MM.1S (cell line): Measurements from ENCODE around the gene RAB23.

ENCODE experiments used
- DNase-seq: peaks from one replicate; pipeline ENCODE4 v3.0.0-alpha.2; 2015
- H2AFZ ChIP-seq: fragments of 300-600 bp; sonication (generic); 2 replicates; pipeline ENCODE4 v1.6.0; 2016; ENCODE audit warnings: antibody characterized with exemption, low read length
- H3F3A ChIP-seq: fragments of 300-600 bp; sonication (generic); 2 replicates; pipeline ENCODE4 v1.6.1; 2016; ENCODE audit warnings: mild to moderate bottlenecking, antibody characterized with exemption, low read length, moderate library complexity, mixed read lengths; ENCODE audit not compliant: insufficient read depth
- H3K27ac ChIP-seq: fragments of 300-600 bp; sonication (generic); 2 replicates; pipeline ENCODE4 v1.5.1; 2016; ENCODE audit warnings: mild to moderate bottlenecking, low read length
- H3K27me3 ChIP-seq: fragments of 300-600 bp; sonication (generic); replicated peaks from 2 replicates; pipeline ENCODE4 v1.6.0; 2016; ENCODE audit warnings: low read length; ENCODE audit not compliant: insufficient read depth
- H3K36me3 ChIP-seq: fragments of 300-600 bp; sonication (generic); replicated peaks from 2 replicates; pipeline ENCODE4 v1.6.1; 2016; ENCODE audit warnings: mild to moderate bottlenecking, low read length, mixed read lengths; ENCODE audit not compliant: insufficient read depth
- H3K4me1 ChIP-seq: fragments of 300-600 bp; sonication (generic); 2 replicates; pipeline ENCODE4 v1.6.1; 2016; ENCODE audit warnings: low read length, mixed read lengths
- H3K4me2 ChIP-seq: fragments of 300-600 bp; sonication (generic); 2 replicates; pipeline ENCODE4 v1.6.0; 2016; ENCODE audit warnings: low read depth, low read length
- H3K4me3 ChIP-seq: fragments of 300-600 bp; sonication (generic); 2 replicates; pipeline ENCODE4 v1.5.1; 2016; ENCODE audit warnings: low read length, mixed read lengths
- H3K79me2 ChIP-seq: fragments of 300-600 bp; sonication (generic); 2 replicates; pipeline ENCODE4 v1.6.1; 2016; ENCODE audit warnings: mixed run types, low read length, mixed read lengths
- H3K9ac ChIP-seq: fragments of 300-600 bp; sonication (generic); 2 replicates; pipeline ENCODE4 v1.6.1; 2016; ENCODE audit warnings: low read length, mixed read lengths
- H3K9me2 ChIP-seq: fragments of 300-600 bp; sonication (generic); replicated peaks from 2 replicates; pipeline ENCODE4 v1.6.1; 2016; ENCODE audit warnings: mild to moderate bottlenecking, low read length, mixed read lengths; ENCODE audit not compliant: insufficient read depth
- H3K9me3 ChIP-seq: fragments of 300-600 bp; sonication (generic); replicated peaks from 2 replicates; pipeline ENCODE4 v1.6.1; 2016; ENCODE audit warnings: mild to moderate bottlenecking, low read length, mixed read lengths; ENCODE audit not compliant: insufficient read depth
- H4K20me1 ChIP-seq: fragments of 300-600 bp; sonication (generic); 2 replicates; pipeline ENCODE4 v1.6.1; 2016; ENCODE audit warnings: mild to moderate bottlenecking, low read length, moderate library complexity, mixed read lengths; ENCODE audit not compliant: insufficient read depth
- CTCF ChIP-seq: fragments of 300-600 bp; sonication (generic); IDR thresholded peaks from 2 replicates; pipeline ENCODE4 v1.5.1; 2016; ENCODE audit warnings: antibody characterized with exemption, low read length, mixed read lengths
- EZH2 ChIP-seq: fragments of 300-600 bp; sonication (generic); optimal IDR thresholded peaks from 2 replicates; pipeline ENCODE3; 2017; ENCODE audit warnings: low read depth, mild to moderate bottlenecking, antibody characterized with exemption, low read length, mixed read lengths
- EZH2phosphoT487 ChIP-seq: fragments of 300-600 bp; sonication (generic); IDR thresholded peaks from 2 replicates; pipeline ENCODE4 v1.6.1; 2018; ENCODE audit warnings: antibody characterized with exemption, low read length

RAB23 gene

GRCh38 chr6:57142178-57142525, 80.0 kb downstream of the RAB23 start:
- Histone ChIP-seq H4K20me1 (no peaks in the 10 kb centered on the region), H3K27ac (no peak overlapping the region), H3K36me3 (peaks cover 4% of the 10 kb centered on the region; the same call in 1 of the 2 replicates), H3K9me3 (no peaks in the 10 kb centered on the region), H3K4me3 (no peak overlapping the region), H2AFZ (no peak overlapping the region), H3K9ac (no peak overlapping the region), H3K79me2 (no peaks in the 10 kb centered on the region), H3F3A (no peaks in the 10 kb centered on the region), H3K9me2 (no peaks in the 10 kb centered on the region), H3K27me3 (no peaks in the 10 kb centered on the region), H3K4me2 (no peak overlapping the region), H3K4me1 (no peaks in the 10 kb centered on the region)
- DNase-seq, result no peak
- no peak for TF ChIP-seq EZH2phosphoT487
- TF ChIP-seq EZH2, result no peak
- no peak for TF ChIP-seq CTCF

- Histone ChIP-seq H3K27me3 (no peaks in the 10 kb centered on the region), H3K4me3 (no peak overlapping the region), H2AFZ (no peak overlapping the region), H3K79me2 (no peaks in the 10 kb centered on the region), H3K36me3 (peaks cover 5% of the 10 kb centered on the region; the same call in 1 of the 2 replicates), H3K4me1 (no peaks in the 10 kb centered on the region), H3F3A (no peaks in the 10 kb centered on the region), H3K9ac (no peak overlapping the region), H3K9me2 (no peaks in the 10 kb centered on the region), H3K27ac (no peak overlapping the region), H3K9me3 (no peaks in the 10 kb centered on the region), H3K4me2 (no peak overlapping the region), H4K20me1 (no peaks in the 10 kb centered on the region)
- no peak for DNase-seq
- no peak for TF ChIP-seq EZH2
- no peak for TF ChIP-seq CTCF
- no peak for TF ChIP-seq EZH2phosphoT487
Measured at GRCh38 chr6:57141451-57142177, 80.5 kb downstream of the RAB23 start.

- H3K9ac ChIP-seq, result no peak overlapping the region
- no peaks in the 10 kb centered on the region for H3K4me1 ChIP-seq
Measured at GRCh38 chr6:57138026-57138425, 84.1 kb downstream of the RAB23 start.

More at GRCh38 chr6:57138026-57138425, 84.1 kb downstream of the RAB23 start:
- H3F3A ChIP-seq, result no peaks in the 10 kb centered on the region
- TF ChIP-seq EZH2 (no peak), EZH2phosphoT487 (no peak), CTCF (no peak)
- H3K27ac ChIP-seq, result no peak overlapping the region
- no peaks in the 10 kb centered on the region for H3K79me2 ChIP-seq
- peaks cover 5% of the 10 kb centered on the region; the same call in 1 of the 2 replicates for H3K36me3 ChIP-seq
- H4K20me1 ChIP-seq, result no peaks in the 10 kb centered on the region
- no peak overlapping the region for H3K4me3 ChIP-seq
- H3K9me2 ChIP-seq, result no peaks in the 10 kb centered on the region
- no peak overlapping the region for H2AFZ ChIP-seq
- no peak for DNase-seq
- H3K9me3 ChIP-seq, result no peaks in the 10 kb centered on the region
- H3K4me2 ChIP-seq, result no peak overlapping the region
- H3K27me3 ChIP-seq, result no peaks in the 10 kb centered on the region
